ENCODE measurements around the gene MISP.
A peak's percentile ranks its signal among the peaks of the same experiment; 100 is the strongest.

Gene MISP

DNA sequence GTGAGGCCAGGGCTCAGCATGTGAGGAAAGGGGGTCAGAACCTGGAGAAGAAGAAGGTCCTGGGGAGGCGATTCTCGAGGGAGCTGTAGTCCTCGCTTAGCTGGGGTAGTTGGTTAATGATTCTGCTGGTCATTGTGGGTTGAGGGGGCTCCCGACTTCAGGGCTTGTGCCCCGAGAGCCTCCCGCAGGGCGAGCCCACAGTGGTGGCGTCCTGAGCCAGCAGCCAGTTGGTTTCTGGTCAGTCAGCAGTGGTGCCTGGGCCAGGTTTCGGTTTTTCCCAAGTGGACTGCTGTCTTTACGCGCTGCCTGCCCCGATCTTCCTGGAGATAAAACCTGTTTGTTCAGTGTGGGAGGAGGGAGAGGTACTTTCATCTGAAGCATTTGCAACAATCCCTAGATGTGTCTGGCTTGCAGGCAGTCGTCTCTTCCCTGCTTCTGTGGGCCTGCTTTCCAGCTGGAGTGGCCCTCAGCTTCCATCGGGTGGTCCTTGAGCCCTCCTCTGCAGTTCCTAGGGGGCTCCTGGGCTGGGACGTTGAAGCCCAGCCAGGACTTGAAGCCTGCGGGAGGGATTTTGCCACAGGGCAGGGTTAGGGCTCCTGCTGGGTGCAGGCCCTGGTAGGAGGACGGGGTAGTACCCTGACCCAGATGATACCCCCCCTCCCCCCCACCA, 49.6 kb downstream of the MISP start:
- Histone ChIP-seq H3K27ac (replicated peaks) (peak overlapping the region; percentile 95), H3K4me3 (replicated peaks; ENCODE audit: insufficient read depth, low read length) (peak overlapping the region; percentile 98), H3K27me3 (ENCODE audit: insufficient read depth, poor library complexity, severe bottlenecking) (no peaks in the 10 kb centered on the region)
- DNase-seq (ENCODE audit: low read depth in 1 of 2, low spot score in 1 of 2), result peak in 1 of 2 experiments; percentile 29
- TF ChIP-seq POLR2AphosphoS5 (IDR thresholded peaks at IDR 0.05; ENCODE audit: low read depth), result peak; percentile 30; the same call in 1 of the 2 replicates
- TF ChIP-seq, protein P1, sequence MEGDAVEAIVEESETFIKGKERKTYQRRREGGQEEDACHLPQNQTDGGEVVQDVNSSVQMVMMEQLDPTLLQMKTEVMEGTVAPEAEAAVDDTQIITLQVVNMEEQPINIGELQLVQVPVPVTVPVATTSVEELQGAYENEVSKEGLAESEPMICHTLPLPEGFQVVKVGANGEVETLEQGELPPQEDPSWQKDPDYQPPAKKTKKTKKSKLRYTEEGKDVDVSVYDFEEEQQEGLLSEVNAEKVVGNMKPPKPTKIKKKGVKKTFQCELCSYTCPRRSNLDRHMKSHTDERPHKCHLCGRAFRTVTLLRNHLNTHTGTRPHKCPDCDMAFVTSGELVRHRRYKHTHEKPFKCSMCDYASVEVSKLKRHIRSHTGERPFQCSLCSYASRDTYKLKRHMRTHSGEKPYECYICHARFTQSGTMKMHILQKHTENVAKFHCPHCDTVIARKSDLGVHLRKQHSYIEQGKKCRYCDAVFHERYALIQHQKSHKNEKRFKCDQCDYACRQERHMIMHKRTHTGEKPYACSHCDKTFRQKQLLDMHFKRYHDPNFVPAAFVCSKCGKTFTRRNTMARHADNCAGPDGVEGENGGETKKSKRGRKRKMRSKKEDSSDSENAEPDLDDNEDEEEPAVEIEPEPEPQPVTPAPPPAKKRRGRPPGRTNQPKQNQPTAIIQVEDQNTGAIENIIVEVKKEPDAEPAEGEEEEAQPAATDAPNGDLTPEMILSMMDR (IDR thresholded peaks at IDR 0.05; ENCODE audit: insufficient read depth, low read length), result no peak

DNA sequence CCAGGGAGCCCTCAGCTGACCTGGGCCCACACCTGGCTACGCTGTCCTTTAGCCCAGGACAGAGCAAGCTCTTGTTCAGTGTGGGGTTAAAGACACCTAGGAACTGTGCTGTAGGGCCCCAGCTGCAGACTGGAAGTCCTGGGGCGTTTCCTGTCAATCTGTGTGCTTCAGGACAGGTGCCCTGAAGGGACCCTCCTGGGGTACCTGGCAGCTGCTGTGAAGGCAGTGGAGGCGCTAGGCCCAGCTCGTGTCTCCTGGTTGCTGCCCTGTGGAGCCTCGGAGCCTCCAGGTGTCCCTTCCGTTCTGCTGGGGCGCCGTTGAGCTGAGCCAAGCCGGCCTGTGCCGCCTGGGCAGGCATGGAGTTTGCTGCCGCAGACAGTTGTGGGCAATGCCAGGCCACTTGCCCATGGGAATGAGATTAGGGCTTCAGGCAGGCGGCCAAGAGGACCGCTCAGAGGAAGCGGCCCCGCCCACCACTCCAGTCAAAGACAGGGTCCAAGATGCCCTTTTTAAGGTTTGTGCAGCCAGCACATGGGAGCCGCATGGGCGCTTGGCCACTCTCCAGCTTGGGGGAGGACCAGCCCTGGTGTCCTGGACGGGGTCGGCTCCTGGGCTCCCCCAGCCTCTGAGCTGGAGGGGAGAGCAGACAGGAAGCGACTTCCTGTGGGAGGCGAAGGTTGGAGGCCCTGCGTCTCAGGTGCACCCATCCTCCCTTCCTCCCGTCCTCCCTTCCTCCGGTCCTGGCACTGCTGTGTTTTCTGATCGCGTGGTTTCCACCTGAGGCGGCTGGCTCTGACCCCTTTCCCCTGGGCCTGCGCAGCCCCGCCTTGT, 50.3 kb downstream of the MISP start:
- DNase-seq (ENCODE audit: low read depth in 1 of 2, low spot score in 1 of 2), result peak in 1 of 2 experiments; percentile 48
- peak overlapping the region; percentile 98 for H3K4me3 ChIP-seq (replicated peaks; ENCODE audit: insufficient read depth, low read length)
- TF ChIP-seq, protein P1 (IDR thresholded peaks at IDR 0.05; ENCODE audit: insufficient read depth, low read length), result no peak
- TF ChIP-seq GABPA (IDR thresholded peaks at IDR 0.05; ENCODE audit: low read depth), result no peak
- TF ChIP-seq POLR2AphosphoS5 (IDR thresholded peaks at IDR 0.05; ENCODE audit: low read depth), result no peak; the same call in 1 of the 2 replicates

DNA sequence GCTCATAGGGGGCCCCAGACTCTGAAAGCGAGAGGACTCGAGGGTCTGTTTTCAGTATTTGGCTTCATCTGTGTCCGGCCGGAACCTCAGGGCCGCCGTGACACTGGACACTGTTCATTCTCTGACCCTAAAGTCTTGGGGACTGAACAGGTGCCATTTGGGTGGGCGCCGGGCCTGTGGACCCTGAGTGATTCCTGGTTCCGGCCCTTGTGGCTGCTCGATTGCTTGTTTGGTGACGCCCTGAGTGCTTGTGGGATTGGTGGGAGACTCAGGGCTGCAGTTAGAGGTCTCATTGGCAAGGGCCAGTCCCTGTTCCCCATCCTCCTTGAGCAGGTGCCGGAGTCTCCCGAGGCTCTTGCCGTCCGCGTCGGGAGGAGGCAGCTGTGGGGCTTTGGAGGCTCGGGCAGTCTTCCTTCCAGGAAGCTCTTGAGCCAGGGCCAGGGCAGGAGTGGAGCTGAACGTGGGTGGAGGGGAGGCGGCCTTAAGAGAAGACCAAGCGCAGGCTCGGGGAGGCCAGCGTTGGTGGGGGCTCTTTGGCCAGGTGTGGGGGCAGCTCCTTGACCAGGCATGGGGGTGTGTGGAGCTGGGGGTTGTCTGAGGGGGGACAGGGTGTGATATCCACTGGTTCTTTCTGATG, 51.1 kb downstream of the MISP start:
- TF ChIP-seq POLR2AphosphoS5 (IDR thresholded peaks at IDR 0.05; ENCODE audit: low read depth) (no peak; the same call in 1 of the 2 replicates), GABPA (IDR thresholded peaks at IDR 0.05; ENCODE audit: low read depth) (no peak), SPI1 (IDR thresholded peaks at IDR 0.05; ENCODE audit: borderline replicate concordance, low read depth) (no peak)
- TF ChIP-seq, protein P1 (IDR thresholded peaks at IDR 0.05; ENCODE audit: insufficient read depth, low read length), result no peak
- TF ChIP-seq, protein P2, sequence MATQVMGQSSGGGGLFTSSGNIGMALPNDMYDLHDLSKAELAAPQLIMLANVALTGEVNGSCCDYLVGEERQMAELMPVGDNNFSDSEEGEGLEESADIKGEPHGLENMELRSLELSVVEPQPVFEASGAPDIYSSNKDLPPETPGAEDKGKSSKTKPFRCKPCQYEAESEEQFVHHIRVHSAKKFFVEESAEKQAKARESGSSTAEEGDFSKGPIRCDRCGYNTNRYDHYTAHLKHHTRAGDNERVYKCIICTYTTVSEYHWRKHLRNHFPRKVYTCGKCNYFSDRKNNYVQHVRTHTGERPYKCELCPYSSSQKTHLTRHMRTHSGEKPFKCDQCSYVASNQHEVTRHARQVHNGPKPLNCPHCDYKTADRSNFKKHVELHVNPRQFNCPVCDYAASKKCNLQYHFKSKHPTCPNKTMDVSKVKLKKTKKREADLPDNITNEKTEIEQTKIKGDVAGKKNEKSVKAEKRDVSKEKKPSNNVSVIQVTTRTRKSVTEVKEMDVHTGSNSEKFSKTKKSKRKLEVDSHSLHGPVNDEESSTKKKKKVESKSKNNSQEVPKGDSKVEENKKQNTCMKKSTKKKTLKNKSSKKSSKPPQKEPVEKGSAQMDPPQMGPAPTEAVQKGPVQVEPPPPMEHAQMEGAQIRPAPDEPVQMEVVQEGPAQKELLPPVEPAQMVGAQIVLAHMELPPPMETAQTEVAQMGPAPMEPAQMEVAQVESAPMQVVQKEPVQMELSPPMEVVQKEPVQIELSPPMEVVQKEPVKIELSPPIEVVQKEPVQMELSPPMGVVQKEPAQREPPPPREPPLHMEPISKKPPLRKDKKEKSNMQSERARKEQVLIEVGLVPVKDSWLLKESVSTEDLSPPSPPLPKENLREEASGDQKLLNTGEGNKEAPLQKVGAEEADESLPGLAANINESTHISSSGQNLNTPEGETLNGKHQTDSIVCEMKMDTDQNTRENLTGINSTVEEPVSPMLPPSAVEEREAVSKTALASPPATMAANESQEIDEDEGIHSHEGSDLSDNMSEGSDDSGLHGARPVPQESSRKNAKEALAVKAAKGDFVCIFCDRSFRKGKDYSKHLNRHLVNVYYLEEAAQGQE (IDR thresholded peaks at IDR 0.05; ENCODE audit: insufficient replicate concordance, low read depth), result no peak
- H3K4me3 ChIP-seq (replicated peaks; ENCODE audit: insufficient read depth, low read length), result peak overlapping the region; percentile 98
- H3K27me3 ChIP-seq (ENCODE audit: insufficient read depth, poor library complexity, severe bottlenecking), result no peaks in the 10 kb centered on the region
- H3K27ac ChIP-seq (replicated peaks), result peak overlapping the region; percentile 95
- DNase-seq (ENCODE audit: low read depth in 1 of 2, low spot score in 1 of 2), result peak in 1 of 2 experiments; percentile 47

More for the DNA sequence above, 50.3 kb downstream of the MISP start:
- no peaks in the 10 kb centered on the region for H3K27me3 ChIP-seq (ENCODE audit: insufficient read depth, poor library complexity, severe bottlenecking)
- peak overlapping the region; percentile 95 for H3K27ac ChIP-seq (replicated peaks)

DNA sequence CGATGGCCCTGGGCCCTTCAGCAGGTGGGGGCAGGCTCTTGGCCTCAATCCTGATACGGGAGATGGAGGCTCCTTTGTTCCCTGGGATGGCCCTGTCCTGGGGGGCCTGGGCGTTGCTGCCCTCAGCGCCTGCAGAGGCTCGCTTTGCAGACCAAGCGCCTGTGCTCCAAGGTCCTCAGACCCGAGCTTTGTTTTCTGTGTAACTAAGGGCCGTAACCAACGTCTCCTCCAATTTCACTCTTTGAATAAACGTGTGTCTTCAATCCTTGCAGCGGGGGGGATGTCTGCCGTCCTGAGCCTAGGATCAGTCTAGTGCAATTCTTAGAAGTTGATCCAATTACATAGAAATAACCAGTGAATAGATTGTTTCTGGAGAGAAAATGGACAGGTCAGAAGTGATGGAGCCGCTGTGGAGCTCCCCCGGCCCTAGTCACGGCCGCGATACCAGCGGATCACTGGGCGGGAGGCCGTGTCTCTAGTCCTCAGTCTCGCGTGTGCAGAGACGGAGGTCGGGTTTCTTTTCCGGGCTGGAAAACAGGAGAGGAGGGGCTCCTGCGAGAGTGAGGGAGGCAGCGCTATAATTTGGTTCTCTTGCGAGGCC, 51.7 kb downstream of the MISP start:
- DNase-seq (ENCODE audit: low read depth in 1 of 2, low spot score in 1 of 2), result peak in 1 of 2 experiments; percentile 35
- no peaks in the 10 kb centered on the region for H3K27me3 ChIP-seq (ENCODE audit: insufficient read depth, poor library complexity, severe bottlenecking)
- H3K27ac ChIP-seq (replicated peaks), result peak overlapping the region; percentile 95
- H3K4me3 ChIP-seq (replicated peaks; ENCODE audit: insufficient read depth, low read length), result peak overlapping the region; percentile 98; the same call in 1 of the 2 replicates
- TF ChIP-seq SPI1 (IDR thresholded peaks at IDR 0.05; ENCODE audit: borderline replicate concordance, low read depth) (no peak), POLR2AphosphoS5 (IDR thresholded peaks at IDR 0.05; ENCODE audit: low read depth) (peak; percentile 4)
